ENCODE results near the gene PTTG1IP. TPM values are rescaled to one million over a fixed set of nuclear protein-coding genes. Genes with fewer than 3 reads are reported as not detected.

Gene PTTG1IP
- total RNA-seq, 4 donors from 2014 or later: 83.1 to 132 (median 114) TPM

DNA sequence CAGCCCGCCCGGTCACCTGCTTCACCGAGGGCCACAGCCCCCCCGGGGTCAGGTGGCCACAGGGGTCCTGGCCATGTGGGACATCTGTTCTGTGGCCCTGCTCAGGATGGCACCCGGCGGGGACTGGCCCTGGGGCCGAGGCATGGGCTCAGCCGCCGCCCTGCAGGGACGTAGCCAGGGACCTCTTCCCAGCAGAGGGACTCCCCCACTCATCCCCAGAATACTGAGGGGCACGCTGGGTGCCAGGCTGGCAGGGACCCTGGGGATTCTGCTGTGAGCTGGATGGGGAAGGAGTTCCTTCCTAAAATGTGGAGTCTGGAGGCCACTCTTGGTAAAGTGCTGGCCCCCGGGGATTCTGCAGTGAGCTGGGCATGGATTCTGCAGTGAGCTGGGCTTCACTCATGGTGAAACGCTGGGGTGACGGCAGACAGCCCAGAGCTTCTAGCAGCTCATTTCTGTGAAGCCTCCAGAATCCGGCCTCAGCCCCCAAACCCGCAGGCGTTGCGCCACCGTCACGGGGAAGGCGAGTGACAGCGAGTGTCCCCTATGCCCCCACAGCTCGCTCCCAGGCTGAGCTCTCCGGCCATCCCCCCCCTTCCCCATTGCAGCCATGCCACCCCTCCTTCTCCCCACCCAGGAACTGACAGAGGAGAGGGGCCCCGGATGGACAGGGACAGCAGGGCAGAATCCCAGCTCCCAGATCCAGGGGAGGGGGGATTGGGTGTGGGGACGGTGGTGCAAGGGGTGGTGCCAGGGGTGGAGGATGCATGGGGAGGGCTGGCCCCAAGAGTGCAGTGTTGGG lies 45.8 kb upstream of the PTTG1IP start:
- no peaks in the 10 kb centered on the region for H3K9me3 ChIP-seq
- peaks cover 4 to 41% (median 8%) of the 10 kb centered on the region in 3 donors for H3K4me1 ChIP-seq
- no peak for DNase-seq
- peak overlapping the region in 2 of 4 donors; percentile 39 to 57 for H3K27ac ChIP-seq
- 44 to 47% methylated on average over 3 to 7 of the region's 26 CpGs for WGBS, 2 donors
- H3K36me3 ChIP-seq: no peaks in the 10 kb centered on the region
- H3K4me3 ChIP-seq: peak overlapping the region in 3 of 4 donors; percentile 37 to 59 (median 45)
- intact Hi-C loops (cut with DNase I): no loop called here
- TF ChIP-seq, protein P1, sequence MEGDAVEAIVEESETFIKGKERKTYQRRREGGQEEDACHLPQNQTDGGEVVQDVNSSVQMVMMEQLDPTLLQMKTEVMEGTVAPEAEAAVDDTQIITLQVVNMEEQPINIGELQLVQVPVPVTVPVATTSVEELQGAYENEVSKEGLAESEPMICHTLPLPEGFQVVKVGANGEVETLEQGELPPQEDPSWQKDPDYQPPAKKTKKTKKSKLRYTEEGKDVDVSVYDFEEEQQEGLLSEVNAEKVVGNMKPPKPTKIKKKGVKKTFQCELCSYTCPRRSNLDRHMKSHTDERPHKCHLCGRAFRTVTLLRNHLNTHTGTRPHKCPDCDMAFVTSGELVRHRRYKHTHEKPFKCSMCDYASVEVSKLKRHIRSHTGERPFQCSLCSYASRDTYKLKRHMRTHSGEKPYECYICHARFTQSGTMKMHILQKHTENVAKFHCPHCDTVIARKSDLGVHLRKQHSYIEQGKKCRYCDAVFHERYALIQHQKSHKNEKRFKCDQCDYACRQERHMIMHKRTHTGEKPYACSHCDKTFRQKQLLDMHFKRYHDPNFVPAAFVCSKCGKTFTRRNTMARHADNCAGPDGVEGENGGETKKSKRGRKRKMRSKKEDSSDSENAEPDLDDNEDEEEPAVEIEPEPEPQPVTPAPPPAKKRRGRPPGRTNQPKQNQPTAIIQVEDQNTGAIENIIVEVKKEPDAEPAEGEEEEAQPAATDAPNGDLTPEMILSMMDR (IDR thresholded peaks at IDR 0.05): no peak
- no peak for TF ChIP-seq POLR2A (IDR thresholded peaks at IDR 0.05)
- peaks cover 0 to 40% (median 0%) of the 10 kb centered on the region in 4 donors for H3K27me3 ChIP-seq

DNA sequence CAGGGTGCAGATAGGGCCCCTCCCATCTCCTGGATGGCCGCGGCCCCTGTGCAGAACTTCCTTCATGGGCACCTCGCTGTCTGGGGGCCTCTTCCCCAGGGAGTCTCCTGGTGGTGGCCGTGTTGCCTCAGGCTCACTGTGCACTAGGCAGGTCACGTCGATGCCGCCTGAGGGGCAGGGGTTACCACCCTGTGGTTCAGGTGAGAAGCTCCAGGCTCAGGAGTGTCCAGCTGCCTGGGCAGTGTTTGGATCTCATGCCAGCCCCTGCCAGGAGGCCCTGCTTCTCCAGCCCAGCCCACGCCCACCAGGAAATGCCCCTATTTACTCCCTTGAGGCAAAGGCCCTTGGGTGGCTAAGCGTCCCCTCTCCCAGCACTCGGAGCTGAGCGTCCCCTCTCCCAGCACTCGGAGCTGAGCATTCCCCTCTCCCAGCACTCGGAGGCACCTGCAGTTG lies 45.1 kb upstream of the PTTG1IP start:
- WGBS, 2 donors: 80% methylated on average over 3 of the region's 13 CpGs; no CpG with 5 or more reads in 1 of the 2 donors
- no peak overlapping the region for H3K27ac ChIP-seq
- intact Hi-C loops (cut with DNase I): no loop called here

DNA sequence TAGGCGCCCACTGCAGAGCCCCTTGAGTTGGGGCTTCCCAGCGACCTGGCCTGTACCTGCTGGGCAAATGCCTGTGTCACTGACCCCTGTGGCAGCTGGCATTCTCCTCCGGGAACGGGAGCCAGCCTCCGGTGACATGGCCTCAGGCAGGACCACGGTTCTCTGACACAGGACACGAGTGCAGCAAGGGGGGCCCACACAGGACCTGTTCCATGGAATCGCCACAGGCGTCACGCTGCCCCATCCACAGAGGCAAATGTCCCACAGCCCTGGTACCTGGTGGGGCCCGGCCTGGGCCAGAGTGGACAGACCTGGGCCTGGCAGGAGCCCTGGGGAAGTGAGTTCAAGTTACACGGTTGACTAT lies 44.6 kb upstream of the PTTG1IP start:
- WGBS, 2 donors: 50% methylated on average over 2 of the region's 12 CpGs; no CpG with 5 or more reads in 1 of the 2 donors
- H3K36me3 ChIP-seq: no peaks in the 10 kb centered on the region
- TF ChIP-seq POLR2A (IDR thresholded peaks at IDR 0.05): no peak
- H3K4me1 ChIP-seq: peaks cover 7 to 52% (median 14%) of the 10 kb centered on the region in 3 donors
- intact Hi-C loops (cut with DNase I): no loop called here
- H3K27ac ChIP-seq: no peak overlapping the region
- peaks cover 0 to 40% (median 0%) of the 10 kb centered on the region in 4 donors for H3K27me3 ChIP-seq
- no peak for DNase-seq
- no peaks in the 10 kb centered on the region for H3K9me3 ChIP-seq
- H3K4me3 ChIP-seq: no peak overlapping the region

More for the DNA sequence above, 45.1 kb upstream of the PTTG1IP start:
- no peaks in the 10 kb centered on the region for H3K36me3 ChIP-seq
- H3K4me3 ChIP-seq: peak overlapping the region in 1 of 4 donors; percentile 59
- peaks cover 0 to 40% (median 0%) of the 10 kb centered on the region in 4 donors for H3K27me3 ChIP-seq
- no peak for DNase-seq
- H3K9me3 ChIP-seq: no peaks in the 10 kb centered on the region
- peaks cover 4 to 47% (median 9%) of the 10 kb centered on the region in 3 donors for H3K4me1 ChIP-seq
- no peak for TF ChIP-seq POLR2A (IDR thresholded peaks at IDR 0.05)
- TF ChIP-seq, protein P1 (IDR thresholded peaks at IDR 0.05): no peak

DNA sequence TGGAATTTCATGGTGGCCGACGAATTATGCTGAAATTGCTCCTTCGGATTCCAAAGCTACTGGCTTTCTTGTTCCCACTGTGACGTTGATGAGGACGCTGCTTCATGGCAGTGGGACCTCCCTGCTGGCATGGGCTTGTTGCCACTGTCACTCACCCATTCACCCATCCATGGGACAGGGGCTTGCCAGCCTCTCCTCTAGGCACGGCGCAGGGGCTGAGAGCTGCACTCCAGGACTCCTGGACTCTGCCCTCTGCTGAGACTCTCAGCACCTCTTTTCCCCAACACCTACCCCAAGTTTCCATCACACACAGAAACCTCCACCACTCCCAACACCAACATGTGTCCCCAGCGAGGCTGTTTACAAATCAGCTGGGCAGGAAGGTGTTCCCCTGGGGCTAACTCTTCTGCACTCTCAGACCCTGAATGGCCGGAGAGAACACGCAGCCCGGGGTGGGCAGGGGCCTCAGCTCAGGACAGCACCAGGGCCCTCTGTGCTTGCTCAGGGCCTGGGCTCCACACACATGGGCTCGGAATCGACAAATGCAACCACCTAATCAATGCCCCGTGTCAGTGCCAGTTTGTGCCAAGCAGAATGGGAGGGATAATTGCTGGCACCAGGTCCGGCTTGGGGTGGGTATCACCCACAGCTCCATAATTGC lies 44.1 kb upstream of the PTTG1IP start:
- no peak for DNase-seq
- TF ChIP-seq, protein P1 (IDR thresholded peaks at IDR 0.05): no peak
- no peak for TF ChIP-seq POLR2A (IDR thresholded peaks at IDR 0.05)
- Histone ChIP-seq H3K9me3 (no peaks in the 10 kb centered on the region), H3K36me3 (no peaks in the 10 kb centered on the region), H3K4me1 (peaks cover 7 to 54% (median 15%) of the 10 kb centered on the region in 3 donors), H3K27ac (no peak overlapping the region), H3K4me3 (no peak overlapping the region), H3K27me3 (peaks cover 0 to 40% (median 0%) of the 10 kb centered on the region in 4 donors)
- 68 to 73% methylated on average over 12 to 14 of the region's 15 CpGs for WGBS, 2 donors
- intact Hi-C loops (cut with DNase I): no loop called here

DNA sequence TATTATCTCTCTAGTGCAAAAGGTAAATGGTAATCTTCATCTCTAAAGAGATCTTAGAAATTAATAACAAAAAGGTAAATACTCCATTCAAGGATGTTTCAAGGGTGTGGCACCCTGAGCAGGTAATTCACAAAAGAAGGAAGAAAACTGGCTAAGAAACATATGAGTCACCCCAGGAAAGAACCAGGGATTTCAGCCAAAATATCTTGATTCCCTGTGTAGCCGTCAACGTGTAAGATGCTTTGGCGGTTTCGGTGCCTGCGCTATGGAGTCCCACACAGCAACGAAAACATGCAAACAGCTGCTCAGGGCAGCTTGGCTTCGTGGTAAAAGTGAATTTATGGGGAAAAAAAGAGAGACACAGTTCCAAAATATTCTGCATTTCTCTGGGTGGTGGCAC lies 43.5 kb upstream of the PTTG1IP start:
- H3K36me3 ChIP-seq: no peaks in the 10 kb centered on the region
- H3K27ac ChIP-seq: peak overlapping the region in 2 of 4 donors; percentile 68 to 73
- H3K4me1 ChIP-seq: peaks cover 10 to 60% (median 21%) of the 10 kb centered on the region in 3 donors
- H3K4me3 ChIP-seq: no peak overlapping the region
- intact Hi-C loops (cut with DNase I): no loop called here
- no peak for DNase-seq
- no peak for TF ChIP-seq POLR2A (IDR thresholded peaks at IDR 0.05)
- TF ChIP-seq, protein P1 (IDR thresholded peaks at IDR 0.05): no peak
- peaks cover 0 to 37% (median 0%) of the 10 kb centered on the region in 4 donors for H3K27me3 ChIP-seq
- no peaks in the 10 kb centered on the region for H3K9me3 ChIP-seq
- WGBS, 2 donors: 31 to 37% methylated on average over 7 of the region's 7 CpGs
